K562 (cell line): ENCODE data around the gene MAK. TPM values are rescaled to one million over a fixed set of nuclear protein-coding genes. Genes with fewer than 3 reads are reported as not detected.

ENCODE experiments used
- CCAR2 ChIP-seq: fragments of 200-400 bp; formaldehyde crosslinking; IDR thresholded peaks from 2 replicates; pipeline ENCODE4 v1.6.1; 2017; ENCODE audit warnings: mild to moderate bottlenecking, low read depth, low read length
- NCOA1 ChIP-seq: fragments of 450-650 bp; IDR thresholded peaks from 2 replicates; pipeline ENCODE4 v1.6.1; 2016; ENCODE audit warnings: low read depth
- NUFIP1 ChIP-seq: fragments of 450-650 bp; IDR thresholded peaks from 2 replicates; pipeline ENCODE4 v1.6.1; 2018; ENCODE audit not compliant: partially characterized antibody
- PHF20 ChIP-seq: fragments of 450-650 bp; IDR thresholded peaks from 2 replicates; pipeline ENCODE4 v1.6.1; 2018; ENCODE audit not compliant: partially characterized antibody
- RBM15 ChIP-seq: fragments of 200-400 bp; formaldehyde crosslinking; IDR thresholded peaks from 2 replicates; pipeline ENCODE4 v1.6.1; 2018; ENCODE audit warnings: mild to moderate bottlenecking, low read length, moderate library complexity; ENCODE audit not compliant: insufficient read depth
- RBM25 ChIP-seq: fragments of 200-400 bp; formaldehyde crosslinking; IDR thresholded peaks from 2 replicates; pipeline ENCODE4 v1.6.1; 2018; ENCODE audit warnings: low read length, low read depth, moderate library complexity; ENCODE audit not compliant: severe bottlenecking
- SIN3A ChIP-seq, 2 experiments: fragments of 150-350 bp in 1 of 2; IDR thresholded peaks; 2 replicates each; pipeline ENCODE4 v1.6.1; 2011 to 2016; ENCODE audit warnings: borderline replicate concordance in 2 of 2, low read depth in 2 of 2, low read length in 2 of 2, mild to moderate bottlenecking in 2 of 2, moderate library complexity in 2 of 2; ENCODE audit not compliant: control insufficient read depth in 1 of 2
- SMAD4 ChIP-seq: fragments of 250-450 bp; sonication (Bioruptor Pico); conservative IDR thresholded peaks from 2 replicates; pipeline ENCODE4 v1.8.0; 2021; ENCODE audit warnings: inconsistent platforms, mild to moderate bottlenecking, moderate library complexity
- TARDBP ChIP-seq: fragments of 450-650 bp; IDR thresholded peaks from 2 replicates; pipeline ENCODE4 v1.6.1; 2016
- ZNF140 ChIP-seq: fragments of 250-450 bp; sonication (Bioruptor Pico); IDR thresholded peaks from 2 replicates; pipeline ENCODE4 v1.8.0; 2021; ENCODE audit warnings: moderate library complexity, mild to moderate bottlenecking, inconsistent platforms
- polyA plus RNA-seq, 8 experiments: library from polyadenylated mRNA; depleted of rRNA in 4 of 8; stranded (reverse) in 5 of 8; unstranded in 3 of 8; fragments of >200 nt; fragmentation: Nextera tagmentation in 2 of 8; fragmentation: Illumina TruSeq in 1 of 8; extraction: Ambion mirVana in 2 of 8; extraction: Trizol in 1 of 8; gene quantifications; 2 replicates each; pipeline versions ENCODE4 v1.2.1 to v1.2.3, GENCODE V29; 2011 to 2014; ENCODE audit warnings: inconsistent platforms in 1 of 8, missing spikeins in 1 of 8
- total RNA-seq, 7 experiments: library from RNA; depleted of rRNA in 6 of 7; stranded (reverse); fragments of >200 nt in 6 of 7; fragmentation: Illumina TruSeq in 2 of 7; extraction: Trizol in 2 of 7; gene quantifications; 2 replicates each; pipeline versions ENCODE4 v1.2.1 to v1.2.3, GENCODE V29; 2011 to 2021; ENCODE audit warnings: low replicate concordance in 1 of 7
- TF ChIP-seq, protein P1 (sequence below): fragments of 250-450 bp; sonication (Bioruptor Pico); IDR thresholded peaks from 2 replicates; pipeline ENCODE4 v1.8.0; 2021; ENCODE audit warnings: moderate library complexity, mild to moderate bottlenecking, inconsistent platforms
- TF ChIP-seq, protein P2 (sequence below): sonication (generic); formaldehyde crosslinking; IDR thresholded peaks from 2 replicates; pipeline ENCODE4 v1.8.0; 2022; ENCODE audit warnings: missing genetic modification reagents, mild to moderate bottlenecking, borderline replicate concordance
- TF ChIP-seq, protein P3 (sequence below): fragments of 450-650 bp; formaldehyde crosslinking; IDR thresholded peaks from 2 replicates; pipeline ENCODE4 v1.4.0; 2020; ENCODE audit warnings: mild to moderate bottlenecking, moderate library complexity
- TF ChIP-seq, protein P4 (sequence below): fragments of 450-650 bp; IDR thresholded peaks from 2 replicates; pipeline ENCODE4 v1.6.1; 2014; ENCODE audit warnings: low read depth, mild to moderate bottlenecking, moderate library complexity, borderline replicate concordance
- TF ChIP-seq, protein P5 (sequence below): fragments of 250-450 bp; sonication (Bioruptor Pico); IDR thresholded peaks from 2 replicates; pipeline ENCODE4 v1.9.0; 2021; ENCODE audit warnings: mild to moderate bottlenecking, inconsistent platforms
- TF ChIP-seq, protein P6 (sequence below): fragments of 250-450 bp; sonication (Bioruptor Pico); IDR thresholded peaks from 2 replicates; pipeline ENCODE4 v1.5.0; 2022; ENCODE audit warnings: mild to moderate bottlenecking

Gene MAK
- total and polyA plus RNA-seq, 9 of the 15 experiments (the other 6 are each of a cell fraction or from before 2014, with no cell fraction given), result 0.25 to 1.1 (median 0.53) TPM

DNA sequence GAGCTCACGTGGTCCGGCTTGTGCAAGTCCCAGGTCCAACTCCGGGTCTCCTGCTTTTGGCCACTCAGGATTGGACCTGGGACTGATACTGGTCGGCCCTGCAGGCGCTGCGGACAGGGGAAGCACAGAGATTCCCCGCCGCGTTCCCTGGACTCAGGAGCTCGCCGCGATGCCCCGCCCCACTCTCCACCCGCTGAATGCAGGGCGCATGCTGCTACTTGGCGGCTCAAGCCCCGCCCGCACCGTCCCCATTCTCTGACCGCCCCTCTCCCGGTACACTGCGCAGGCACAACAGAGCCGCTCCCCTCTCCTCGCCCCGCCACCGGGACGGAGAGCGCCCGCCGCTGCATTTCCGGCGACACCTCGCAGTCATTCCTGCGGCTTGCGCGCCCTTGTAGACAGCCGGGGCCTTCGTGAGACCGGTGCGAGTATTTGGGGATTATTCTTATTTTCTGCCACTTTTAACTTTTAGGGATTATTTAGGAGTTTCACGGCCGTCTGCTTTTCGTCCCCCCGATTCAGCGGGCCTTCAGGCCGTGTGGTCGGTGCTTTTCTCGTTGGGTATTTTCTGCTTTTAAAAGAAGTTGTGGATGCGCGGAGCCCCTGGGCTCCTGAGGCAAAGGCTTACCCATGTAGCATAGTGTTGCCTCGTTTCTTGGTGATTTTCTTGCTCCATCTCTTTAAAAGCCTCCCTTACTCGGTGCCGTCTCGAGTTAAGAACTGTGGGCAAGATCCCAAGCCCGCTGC lies 115.3 kb downstream of the MAK start, which contains the start of gene TMEM14C (continued):
- TF ChIP-seq, protein P1, sequence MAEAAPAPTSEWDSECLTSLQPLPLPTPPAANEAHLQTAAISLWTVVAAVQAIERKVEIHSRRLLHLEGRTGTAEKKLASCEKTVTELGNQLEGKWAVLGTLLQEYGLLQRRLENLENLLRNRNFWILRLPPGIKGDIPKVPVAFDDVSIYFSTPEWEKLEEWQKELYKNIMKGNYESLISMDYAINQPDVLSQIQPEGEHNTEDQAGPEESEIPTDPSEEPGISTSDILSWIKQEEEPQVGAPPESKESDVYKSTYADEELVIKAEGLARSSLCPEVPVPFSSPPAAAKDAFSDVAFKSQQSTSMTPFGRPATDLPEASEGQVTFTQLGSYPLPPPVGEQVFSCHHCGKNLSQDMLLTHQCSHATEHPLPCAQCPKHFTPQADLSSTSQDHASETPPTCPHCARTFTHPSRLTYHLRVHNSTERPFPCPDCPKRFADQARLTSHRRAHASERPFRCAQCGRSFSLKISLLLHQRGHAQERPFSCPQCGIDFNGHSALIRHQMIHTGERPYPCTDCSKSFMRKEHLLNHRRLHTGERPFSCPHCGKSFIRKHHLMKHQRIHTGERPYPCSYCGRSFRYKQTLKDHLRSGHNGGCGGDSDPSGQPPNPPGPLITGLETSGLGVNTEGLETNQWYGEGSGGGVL (CRISPR knock-in tag), result no peak
- TF ChIP-seq NCOA1, result no peak
- TF ChIP-seq, protein P2, sequence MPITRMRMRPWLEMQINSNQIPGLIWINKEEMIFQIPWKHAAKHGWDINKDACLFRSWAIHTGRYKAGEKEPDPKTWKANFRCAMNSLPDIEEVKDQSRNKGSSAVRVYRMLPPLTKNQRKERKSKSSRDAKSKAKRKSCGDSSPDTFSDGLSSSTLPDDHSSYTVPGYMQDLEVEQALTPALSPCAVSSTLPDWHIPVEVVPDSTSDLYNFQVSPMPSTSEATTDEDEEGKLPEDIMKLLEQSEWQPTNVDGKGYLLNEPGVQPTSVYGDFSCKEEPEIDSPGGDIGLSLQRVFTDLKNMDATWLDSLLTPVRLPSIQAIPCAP (CRISPR knock-in tag), result no peak
- peak in 1 of 2 experiments; percentile 63; a peak in 2 of 4 replicates for TF ChIP-seq SIN3A (IDR thresholded peaks at IDR 0.05; ENCODE audit: borderline replicate concordance in 2 of 2, control insufficient read depth in 1 of 2, low read depth in 2 of 2, low read length in 2 of 2)
- TF ChIP-seq ZNF140 (CRISPR knock-in tag), result no peak
- TF ChIP-seq, protein P3, sequence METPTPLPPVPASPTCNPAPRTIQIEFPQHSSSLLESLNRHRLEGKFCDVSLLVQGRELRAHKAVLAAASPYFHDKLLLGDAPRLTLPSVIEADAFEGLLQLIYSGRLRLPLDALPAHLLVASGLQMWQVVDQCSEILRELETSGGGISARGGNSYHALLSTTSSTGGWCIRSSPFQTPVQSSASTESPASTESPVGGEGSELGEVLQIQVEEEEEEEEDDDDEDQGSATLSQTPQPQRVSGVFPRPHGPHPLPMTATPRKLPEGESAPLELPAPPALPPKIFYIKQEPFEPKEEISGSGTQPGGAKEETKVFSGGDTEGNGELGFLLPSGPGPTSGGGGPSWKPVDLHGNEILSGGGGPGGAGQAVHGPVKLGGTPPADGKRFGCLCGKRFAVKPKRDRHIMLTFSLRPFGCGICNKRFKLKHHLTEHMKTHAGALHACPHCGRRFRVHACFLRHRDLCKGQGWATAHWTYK (CRISPR knock-in tag), result no peak
- TF ChIP-seq, protein P4, sequence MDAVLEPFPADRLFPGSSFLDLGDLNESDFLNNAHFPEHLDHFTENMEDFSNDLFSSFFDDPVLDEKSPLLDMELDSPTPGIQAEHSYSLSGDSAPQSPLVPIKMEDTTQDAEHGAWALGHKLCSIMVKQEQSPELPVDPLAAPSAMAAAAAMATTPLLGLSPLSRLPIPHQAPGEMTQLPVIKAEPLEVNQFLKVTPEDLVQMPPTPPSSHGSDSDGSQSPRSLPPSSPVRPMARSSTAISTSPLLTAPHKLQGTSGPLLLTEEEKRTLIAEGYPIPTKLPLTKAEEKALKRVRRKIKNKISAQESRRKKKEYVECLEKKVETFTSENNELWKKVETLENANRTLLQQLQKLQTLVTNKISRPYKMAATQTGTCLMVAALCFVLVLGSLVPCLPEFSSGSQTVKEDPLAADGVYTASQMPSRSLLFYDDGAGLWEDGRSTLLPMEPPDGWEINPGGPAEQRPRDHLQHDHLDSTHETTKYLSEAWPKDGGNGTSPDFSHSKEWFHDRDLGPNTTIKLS, result peak; percentile 15; the same call in 1 of the 2 replicates
- TF ChIP-seq CCAR2, result no peak
- peak; percentile 47 for TF ChIP-seq SMAD4 (CRISPR knock-in tag)
- TF ChIP-seq PHF20, result peak; percentile 98
- no peak for TF ChIP-seq RBM15
- TF ChIP-seq TARDBP, result no peak
- TF ChIP-seq NUFIP1, result no peak
- TF ChIP-seq RBM25, result no peak
- TF ChIP-seq, protein P5, sequence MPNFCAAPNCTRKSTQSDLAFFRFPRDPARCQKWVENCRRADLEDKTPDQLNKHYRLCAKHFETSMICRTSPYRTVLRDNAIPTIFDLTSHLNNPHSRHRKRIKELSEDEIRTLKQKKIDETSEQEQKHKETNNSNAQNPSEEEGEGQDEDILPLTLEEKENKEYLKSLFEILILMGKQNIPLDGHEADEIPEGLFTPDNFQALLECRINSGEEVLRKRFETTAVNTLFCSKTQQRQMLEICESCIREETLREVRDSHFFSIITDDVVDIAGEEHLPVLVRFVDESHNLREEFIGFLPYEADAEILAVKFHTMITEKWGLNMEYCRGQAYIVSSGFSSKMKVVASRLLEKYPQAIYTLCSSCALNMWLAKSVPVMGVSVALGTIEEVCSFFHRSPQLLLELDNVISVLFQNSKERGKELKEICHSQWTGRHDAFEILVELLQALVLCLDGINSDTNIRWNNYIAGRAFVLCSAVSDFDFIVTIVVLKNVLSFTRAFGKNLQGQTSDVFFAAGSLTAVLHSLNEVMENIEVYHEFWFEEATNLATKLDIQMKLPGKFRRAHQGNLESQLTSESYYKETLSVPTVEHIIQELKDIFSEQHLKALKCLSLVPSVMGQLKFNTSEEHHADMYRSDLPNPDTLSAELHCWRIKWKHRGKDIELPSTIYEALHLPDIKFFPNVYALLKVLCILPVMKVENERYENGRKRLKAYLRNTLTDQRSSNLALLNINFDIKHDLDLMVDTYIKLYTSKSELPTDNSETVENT (CRISPR knock-in tag), result peak; percentile 65; the same call in 1 of the 2 replicates
- TF ChIP-seq, protein P6, sequence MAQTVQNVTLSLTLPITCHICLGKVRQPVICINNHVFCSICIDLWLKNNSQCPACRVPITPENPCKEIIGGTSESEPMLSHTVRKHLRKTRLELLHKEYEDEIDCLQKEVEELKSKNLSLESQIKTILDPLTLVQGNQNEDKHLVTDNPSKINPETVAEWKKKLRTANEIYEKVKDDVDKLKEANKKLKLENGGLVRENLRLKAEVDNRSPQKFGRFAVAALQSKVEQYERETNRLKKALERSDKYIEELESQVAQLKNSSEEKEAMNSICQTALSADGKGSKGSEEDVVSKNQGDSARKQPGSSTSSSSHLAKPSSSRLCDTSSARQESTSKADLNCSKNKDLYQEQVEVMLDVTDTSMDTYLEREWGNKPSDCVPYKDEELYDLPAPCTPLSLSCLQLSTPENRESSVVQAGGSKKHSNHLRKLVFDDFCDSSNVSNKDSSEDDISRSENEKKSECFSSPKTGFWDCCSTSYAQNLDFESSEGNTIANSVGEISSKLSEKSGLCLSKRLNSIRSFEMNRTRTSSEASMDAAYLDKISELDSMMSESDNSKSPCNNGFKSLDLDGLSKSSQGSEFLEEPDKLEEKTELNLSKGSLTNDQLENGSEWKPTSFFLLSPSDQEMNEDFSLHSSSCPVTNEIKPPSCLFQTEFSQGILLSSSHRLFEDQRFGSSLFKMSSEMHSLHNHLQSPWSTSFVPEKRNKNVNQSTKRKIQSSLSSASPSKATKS (CRISPR knock-in tag), result no peak
